ENCODE measurements around the gene RUFY4.
"Not testable (repeated sequence)": the region's sequence is repeated elsewhere in the genome, so short reads cannot be mapped to it uniquely, and the experiment has no call there.

The RUFY4 gene

GRCh38 chr2:218089259-218089658 lies 20.2 kb downstream of the RUFY4 start:
- DNase-seq = no peak

- no peak for DNase-seq
These were observed 22.7 kb downstream of the RUFY4 start for GRCh38 chr2:218091746-218092145.

GRCh38 chr2:218093879-218094278 lies 24.8 kb downstream of the RUFY4 start:
- DNase-seq = no peak

- no peak for DNase-seq
These were observed 26.8 kb downstream of the RUFY4 start for GRCh38 chr2:218095853-218096252.

- DNase-seq = no peak
These were observed 28.9 kb downstream of the RUFY4 start for GRCh38 chr2:218097975-218098374.

- DNase-seq = not testable (repeated sequence)
These were observed 39.8 kb downstream of the RUFY4 start for GRCh38 chr2:218108834-218109233.

GRCh38 chr2:218121789-218122188 lies 52.7 kb downstream of the RUFY4 start:
- DNase-seq = not testable (repeated sequence)

- not testable (repeated sequence) for DNase-seq
These were observed 53.2 kb downstream of the RUFY4 start for GRCh38 chr2:218122286-218122685.

- no peak for DNase-seq
These were observed 54.9 kb downstream of the RUFY4 start for GRCh38 chr2:218123986-218124385.

- DNase-seq = no peak
These were observed 56.0 kb downstream of the RUFY4 start for GRCh38 chr2:218125095-218125494.

- peak in 1 of 2 donors; percentile 9 for DNase-seq
These were observed 56.6 kb downstream of the RUFY4 start, which contains the start of gene CXCR2 for GRCh38 chr2:218125626-218126080. Gene CXCR2, plus strand, starts transcription at chr2:218126028. Its CDS starts 8,774 bp downstream, at chr2:218134802.

GRCh38 chr2:218127929-218128455 lies 58.9 kb downstream of the RUFY4 start:
- DNase-seq = no peak

- no peak for DNase-seq
These were observed 59.9 kb downstream of the RUFY4 start for GRCh38 chr2:218128781-218129457.

GRCh38 chr2:218129458-218130135 lies 60.5 kb downstream of the RUFY4 start:
- DNase-seq = no peak

GRCh38 chr2:218130377-218130776 lies 61.3 kb downstream of the RUFY4 start:
- DNase-seq = peak; percentile 4 to 14

GRCh38 chr2:218130822-218131221 lies 61.8 kb downstream of the RUFY4 start:
- no peak for DNase-seq

- DNase-seq = no peak
These were observed 68.5 kb downstream of the RUFY4 start for GRCh38 chr2:218137514-218137913.

- DNase-seq = no peak
These were observed 69.0 kb downstream of the RUFY4 start for GRCh38 chr2:218138047-218138446.

Measured in CD4-positive, alpha-beta T cell treated with Interleukin-1 beta for 1 hour (primary cell).